ENCODE results near the gene CARD10. TPM values are rescaled to one million over a fixed set of nuclear protein-coding genes. Genes with fewer than 3 reads are reported as not detected.

The CARD10 gene
- total RNA-seq (2022; extraction: Qiagen RNA extraction), result 18.5 to 31.8 TPM (median 31.7 TPM) in 5 replicates

GRCh38 chr22:37519268-37520195, at the start of gene CARD10:
TSS of gene CARD10 (minus strand) at chr22:37519415. CDS start at chr22:37519200, 215 bp downstream.

GRCh38 chr22:37559901-37560607, 40.8 kb upstream of the CARD10 start, which contains the start of gene CDC42EP1:
TSS of gene CDC42EP1 (plus strand) at chr22:37560480. CDS start at chr22:37566350, 5,870 bp downstream.

GRCh38 chr22:37486224-37486845, 32.9 kb downstream of the CARD10 start, which contains the start of gene MFNG:
TSS of gene MFNG (minus strand) at chr22:37486384. CDS start at chr22:37486177, 207 bp downstream.

Other genes with a start within 250 kb of the CARD10 start
- gene CYTH4, start 236.9 kb downstream of the CARD10 start, total RNA-seq (2022; extraction: Qiagen RNA extraction), result 0.63 to 1.2 TPM (median 0.90 TPM) in 5 replicates
- 3.8 to 7.2 TPM (median 6.7 TPM) in 5 replicates for gene ELFN2, start 91.9 kb downstream of the CARD10 start, total RNA-seq (2022; extraction: Qiagen RNA extraction)
- 0.79 to 1.7 TPM (median 1.2 TPM) in 5 replicates for gene MFNG, start 33.0 kb downstream of the CARD10 start, total RNA-seq (2022; extraction: Qiagen RNA extraction)
- gene CDC42EP1, start 41.1 kb upstream of the CARD10 start, total RNA-seq (2022; extraction: Qiagen RNA extraction), result 21.2 to 33.8 TPM (median 32.1 TPM) in 5 replicates
- gene LGALS2, start 60.7 kb upstream of the CARD10 start, total RNA-seq (2022; extraction: Qiagen RNA extraction), result 0.15 TPM in 1 of 5 replicates, not detected in the others
- 14.3 to 22.1 TPM (median 21.7 TPM) in 5 replicates for gene GGA1, start 89.4 kb upstream of the CARD10 start, total RNA-seq (2022; extraction: Qiagen RNA extraction)
- 0.72 to 2.6 TPM (median 1.2 TPM) in 5 replicates for gene SH3BP1, start 120.3 kb upstream of the CARD10 start, total RNA-seq (2022; extraction: Qiagen RNA extraction)
- gene PDXP, start 139.3 kb upstream of the CARD10 start, total RNA-seq (2022; extraction: Qiagen RNA extraction), result 12.2 to 15.2 TPM (median 13.6 TPM) in 5 replicates
- gene LGALS1, start 156.2 kb upstream of the CARD10 start, total RNA-seq (2022; extraction: Qiagen RNA extraction), result 991 to 1,387 TPM (median 1,073 TPM) in 5 replicates
- 23.8 to 33.6 TPM (median 25.7 TPM) in 5 replicates for gene NOL12, start 166.9 kb upstream of the CARD10 start, total RNA-seq (2022; extraction: Qiagen RNA extraction)
- gene TRIOBP, start 177.6 kb upstream of the CARD10 start, total RNA-seq (2022; extraction: Qiagen RNA extraction), result 24.9 to 36.3 TPM (median 32.0 TPM) in 5 replicates